Femur (tissue), 1 donor: ENCODE measurements around the gene DTX4.
A peak's percentile ranks its signal among the peaks of the same experiment; 100 is the strongest.

Experiments used
- DNase-seq: peaks from one replicate; pipeline ENCODE4 v3.0.0-alpha.2; 2017

Gene DTX4

GRCh38 chr11:59221441-59221840 lies 49.5 kb downstream of the DTX4 start:
- no peak for DNase-seq

GRCh38 chr11:59222464-59223060 lies 50.6 kb downstream of the DTX4 start:
- DNase-seq: no peak

GRCh38 chr11:59223177-59223576 lies 51.2 kb downstream of the DTX4 start:
- DNase-seq: no peak

GRCh38 chr11:59223611-59224010 lies 51.7 kb downstream of the DTX4 start:
- no peak for DNase-seq

- DNase-seq: no peak
Measured at GRCh38 chr11:59224351-59224928, 52.5 kb downstream of the DTX4 start.

- DNase-seq: no peak
Measured at GRCh38 chr11:59225017-59225416, 53.1 kb downstream of the DTX4 start.

GRCh38 chr11:59226396-59226795 lies 54.5 kb downstream of the DTX4 start:
- no peak for DNase-seq

- DNase-seq: no peak
Measured at GRCh38 chr11:59240322-59240721, 68.4 kb downstream of the DTX4 start.

GRCh38 chr11:59243633-59244032 lies 71.7 kb downstream of the DTX4 start:
- no peak for DNase-seq

GRCh38 chr11:59247531-59248227 lies 75.7 kb downstream of the DTX4 start:
- peak; percentile 84 for DNase-seq

- no peak for DNase-seq
Measured at GRCh38 chr11:59249535-59249934, 77.6 kb downstream of the DTX4 start.

- DNase-seq: no peak
Measured at GRCh38 chr11:59253001-59253400, 81.1 kb downstream of the DTX4 start.

- no peak for DNase-seq
Measured at GRCh38 chr11:59254286-59254685, 82.4 kb downstream of the DTX4 start.

GRCh38 chr11:59255281-59255680 lies 83.3 kb downstream of the DTX4 start:
- no peak for DNase-seq
